Psoas muscle (tissue), 8 donors: ENCODE measurements around the gene DCPS. TPM values are rescaled to one million over a fixed set of nuclear protein-coding genes. Genes with fewer than 3 reads are reported as not detected.

Source experiments
- ATAC-seq, 4 donors: fragments of 200-7000 bp; cut with Tn5 transposase; one replicate each; pipeline ENCODE4 v1.9.1; 2020; ENCODE audit warnings: moderate library complexity in 3 of 4, mild to moderate bottlenecking in 2 of 4
- DNase-seq, 2 donors: peaks; one replicate each; pipeline ENCODE4 v3.0.0-alpha.2; 2020
- H3K27ac ChIP-seq: fragments of 200-600 bp; one replicate; pipeline ENCODE4 v1.8.0; 2022
- H3K27me3 ChIP-seq, 3 donors: fragments of 200-600 bp in 1 of 3; one replicate each; pipeline versions ENCODE4 v1.6.1 to v1.8.0; 2013 to 2022; ENCODE audit warnings: low read length in 2 of 3, mild to moderate bottlenecking in 2 of 3, moderate library complexity in 1 of 3; ENCODE audit not compliant: insufficient read depth in 3 of 3
- H3K36me3 ChIP-seq, 2 donors: fragments of 200-600 bp in 1 of 2; one replicate each; pipeline versions ENCODE4 v1.6.1 to v1.8.0; 2013 to 2022; ENCODE audit warnings: low read depth in 1 of 2, mild to moderate bottlenecking in 1 of 2, moderate library complexity in 1 of 2; ENCODE audit not compliant: insufficient read depth in 1 of 2
- H3K4me1 ChIP-seq: fragments of 200-600 bp; one replicate; pipeline ENCODE4 v1.8.0; 2022
- H3K4me3 ChIP-seq: fragments of 200-600 bp; one replicate; pipeline ENCODE4 v1.8.0; 2022; ENCODE audit warnings: mild to moderate bottlenecking
- H3K9me3 ChIP-seq: fragments of 200-600 bp; one replicate; pipeline ENCODE4 v1.8.0; 2022
- CTCF ChIP-seq: fragments of 200-600 bp; IDR thresholded peaks from one replicate; pipeline ENCODE4 v1.8.0; 2022; ENCODE audit warnings: antibody characterized with exemption
- WGBS, 3 donors: extraction: QIAGEN DNeasy Blood & Tissue Kit; methylation state at CpG; one replicate each; pipeline versions ENCODE4 v1.1.6 to v1.1.7; 2013; 5-methylcytosine and 5-hydroxymethylcytosine counted together
- intact Hi-C, 2 donors: fragments of 100-400 bp; cut with DNase I; formaldehyde crosslinking; loops; one replicate each; pipeline versions ENCODE4 v1.11.0 to v1.14.2; 2022
- polyA plus RNA-seq, 3 donors: library from polyadenylated mRNA; stranded (reverse); fragments of 200-250 nt; gene quantifications; one replicate each; pipeline ENCODE4 v1.2.3, GENCODE V29; 2013
- total RNA-seq, 4 donors: library from RNA; stranded (reverse); fragmentation: NEBNext Ultra II Directional in 2 of 4; extraction: Animal tissue kit (Norgen Biotek cat#: 25700) in 2 of 4; gene quantifications; one replicate each; pipeline versions ENCODE4 v1.2.1 to v1.2.4, GENCODE V29; 2021 to 2023
- donor health status: healthy with polysubstance abuse.
- donor health status: DM: no; HTN: no; CAD: no; lungs with moderate emphysema.
- donor health status: Bipolar disorder and iron deficiency.
- donor health status: healthy.
- donor health status: DM: yes; HTN: yes; CAD: no.
- donor health status: DM: no; HTN: no; CAD: no.
- donor health status: DM: no; HTN: no; CAD: no.
- donor health status: DM: yes; HTN: yes; CAD: no.

DCPS gene
- total and polyA plus RNA-seq, 7 donors: 11.8 to 20.5 (median 14.3) TPM

DNA sequence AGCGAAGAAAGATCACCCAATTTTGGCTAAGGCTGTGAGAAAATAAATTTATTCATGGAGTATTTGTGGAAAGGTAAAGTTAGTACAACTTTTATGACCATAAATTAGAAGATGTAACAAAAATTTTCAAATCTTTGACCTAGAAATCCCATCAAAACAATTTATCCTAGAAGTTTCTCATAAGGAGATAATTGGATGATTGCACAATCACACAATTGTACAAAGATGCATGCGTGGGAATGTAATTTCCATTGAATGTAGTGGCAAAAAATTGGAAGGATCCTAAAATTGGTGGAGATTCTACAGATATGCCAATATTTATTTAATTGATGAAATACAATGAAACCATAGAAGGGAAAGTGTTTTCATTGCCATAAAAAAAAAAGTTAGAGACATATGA, 46.7 kb upstream of the DCPS start:
- DNase-seq (no peak), ATAC-seq (no peak)
- WGBS, 3 donors: 90 to 93% (median 91%) methylated on average over 2 of the region's 2 CpGs
- intact Hi-C loops: no loop called here
- Histone ChIP-seq H3K27me3 (no peaks in the 10 kb centered on the region), H3K27ac (no peak overlapping the region), H3K36me3 (peaks cover 4 to 75% of the 10 kb centered on the region in 2 donors), H3K4me1 (peaks cover 11% of the 10 kb centered on the region), H3K9me3 (no peaks in the 10 kb centered on the region), H3K4me3 (no peak overlapping the region)
- no peak for TF ChIP-seq CTCF

DNA sequence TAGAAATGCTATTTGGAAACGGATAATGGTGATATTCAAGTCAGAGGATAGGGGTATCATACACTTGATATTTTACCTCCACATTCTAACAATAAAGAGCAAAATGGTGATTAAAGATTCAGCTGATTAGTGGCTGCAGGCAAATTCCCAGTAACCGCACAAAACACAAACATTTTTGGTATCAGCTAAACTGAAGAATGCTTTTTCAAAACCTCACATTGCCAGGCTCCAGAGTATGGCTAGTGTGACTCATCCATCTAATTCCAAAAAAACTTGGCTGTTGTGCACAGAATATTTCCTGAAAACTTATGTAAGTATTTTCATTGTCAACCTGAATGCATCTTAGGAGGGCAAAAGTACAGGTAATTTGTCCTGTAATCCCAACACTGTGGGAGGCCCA, 46.1 kb upstream of the DCPS start:
- Histone ChIP-seq H3K27me3 (no peaks in the 10 kb centered on the region), H3K4me1 (peaks cover 11% of the 10 kb centered on the region), H3K9me3 (no peaks in the 10 kb centered on the region), H3K4me3 (no peak overlapping the region), H3K27ac (no peak overlapping the region), H3K36me3 (peaks cover 4 to 75% of the 10 kb centered on the region in 2 donors)
- no peak for TF ChIP-seq CTCF
- DNase-seq (no peak), ATAC-seq (no peak)
- intact Hi-C loops: no loop called here
- 94 to 97% (median 95%) methylated on average over 2 of the region's 2 CpGs for WGBS, 3 donors

DNA sequence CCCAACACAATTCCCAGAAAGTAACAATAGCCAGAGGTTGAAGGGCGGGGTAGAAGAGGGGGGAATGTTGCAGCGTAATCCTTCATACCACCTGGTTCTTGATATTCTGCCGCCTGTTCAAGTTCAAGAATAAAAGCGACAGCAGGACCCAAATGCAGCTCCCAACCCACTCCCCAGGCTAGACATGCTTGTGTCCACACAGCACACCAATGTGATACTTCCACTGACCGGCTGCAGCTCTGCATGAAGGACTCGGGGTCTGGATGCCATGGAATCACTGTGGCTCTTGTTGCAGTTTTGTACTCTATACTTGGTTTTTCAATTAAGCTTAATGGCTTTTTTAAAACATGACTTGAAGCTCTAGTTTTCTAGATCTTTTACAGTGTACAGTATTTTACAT, 41.6 kb upstream of the DCPS start:
- WGBS, 3 donors: 87 to 95% (median 91%) methylated on average over 6 of the region's 6 CpGs
- TF ChIP-seq CTCF: no peak
- peaks cover 25 to 78% of the 10 kb centered on the region in 2 donors for H3K36me3 ChIP-seq
- H3K4me1 ChIP-seq: peaks cover 2% of the 10 kb centered on the region
- H3K27ac ChIP-seq: no peak overlapping the region
- no peaks in the 10 kb centered on the region for H3K9me3 ChIP-seq
- intact Hi-C loops: loop anchor here in 1 of 2 donors (10.0 kb wide), 2 partner anchors 337 to 667 kb away; partner anchors contain the start of gene STT3A
- DNase-seq: no peak
- H3K27me3 ChIP-seq: no peaks in the 10 kb centered on the region
- ATAC-seq: no peak
- H3K4me3 ChIP-seq: no peak overlapping the region

- Histone ChIP-seq H3K4me3 (no peak overlapping the region), H3K4me1 (peaks cover 7% of the 10 kb centered on the region), H3K36me3 (peaks cover 25 to 71% of the 10 kb centered on the region in 2 donors), H3K9me3 (no peaks in the 10 kb centered on the region), H3K27me3 (no peaks in the 10 kb centered on the region), H3K27ac (no peak overlapping the region)
- WGBS, 3 donors: 77 to 90% (median 82%) methylated on average over 6 of the region's 6 CpGs
- no peak for DNase-seq
- no peak for TF ChIP-seq CTCF
- intact Hi-C loops: loop anchor here in 1 of 2 donors (10.0 kb wide), 2 partner anchors 339 to 669 kb away; partner anchors contain the start of gene STT3A
- ATAC-seq: no peak
These were observed 40.4 kb upstream of the DCPS start for GRCh38 chr11:126263489-126263888.

DNA sequence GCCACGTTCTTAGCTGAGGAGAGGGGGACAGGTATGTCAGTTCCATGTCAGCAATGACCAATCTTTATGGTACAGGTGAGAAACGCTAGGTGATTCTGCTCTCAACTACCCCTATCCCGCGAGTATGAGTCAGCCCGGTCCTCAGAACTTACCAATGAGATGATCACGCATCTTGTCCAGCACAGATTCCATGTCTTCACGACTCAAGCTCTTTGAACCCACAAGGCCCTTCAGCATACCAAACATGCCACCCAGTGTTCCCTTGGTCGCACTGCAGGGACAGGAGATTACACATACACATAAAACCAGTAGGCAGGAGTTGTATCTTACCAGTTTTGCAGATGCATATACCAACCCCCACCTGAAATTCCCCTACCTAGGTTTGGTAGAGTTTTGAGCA, 38.0 kb upstream of the DCPS start:
- DNase-seq: no peak
- H3K4me3 ChIP-seq: no peak overlapping the region
- H3K4me1 ChIP-seq: peaks cover 16% of the 10 kb centered on the region
- no peaks in the 10 kb centered on the region for H3K27me3 ChIP-seq
- TF ChIP-seq CTCF: peak; percentile 11
- 71 to 87% (median 75%) methylated on average over 8 of the region's 8 CpGs for WGBS, 3 donors
- intact Hi-C loops: loop anchor here (2.0 to 10.0 kb wide), 5 partner anchors 45 to 671 kb away; partner anchors contain the start of genes FAM118B (in 1 of the 2), RPUSD4 (in 1 of the 2) and STT3A (in 1 of the 2)
- ATAC-seq: no peak
- peaks cover 24 to 69% of the 10 kb centered on the region in 2 donors for H3K36me3 ChIP-seq
- no peaks in the 10 kb centered on the region for H3K9me3 ChIP-seq
- H3K27ac ChIP-seq: no peak overlapping the region
